Endometrium (tissue), 2 donors: Measurements from ENCODE around the gene TFAP2A.

ENCODE experiments used
- FAIRE-seq: peaks from 2 replicates; lab custom pipeline; 2012; peaks lifted over from hg19 to GRCh38; lab: Jason Lieb, UNC
- donor health status: control.
- donor health status: control.

TFAP2A gene

DNA sequence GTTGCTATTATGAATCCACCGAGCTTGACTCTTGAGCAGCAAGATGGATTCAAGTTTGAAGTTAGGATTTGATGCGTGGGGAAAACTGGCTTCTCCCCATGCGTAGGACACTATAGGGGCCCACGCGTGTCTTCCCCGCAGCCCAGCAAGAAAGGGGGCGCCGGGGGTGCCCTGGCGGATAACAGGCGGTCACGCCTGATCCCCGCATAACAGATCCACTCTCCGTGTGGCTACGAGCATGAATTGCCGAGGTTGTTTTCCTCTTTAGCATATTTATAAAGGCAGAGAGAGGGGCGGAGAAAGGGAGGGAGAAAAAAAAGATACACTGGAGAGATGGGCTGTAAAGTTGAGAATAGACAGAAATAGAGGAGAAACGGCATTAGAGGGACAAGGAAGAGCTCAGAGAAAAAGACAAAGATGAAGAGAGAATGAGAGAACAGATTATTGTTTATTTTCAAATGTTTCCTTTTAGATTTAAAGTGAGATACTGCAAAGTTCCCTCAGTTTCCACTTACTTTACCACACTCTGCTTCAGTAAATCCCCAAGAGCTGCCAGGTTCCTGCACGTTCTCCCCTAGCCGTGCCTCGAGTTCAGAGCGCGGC lies 32.0 kb downstream of the TFAP2A start:
- no peak for FAIRE-seq

DNA sequence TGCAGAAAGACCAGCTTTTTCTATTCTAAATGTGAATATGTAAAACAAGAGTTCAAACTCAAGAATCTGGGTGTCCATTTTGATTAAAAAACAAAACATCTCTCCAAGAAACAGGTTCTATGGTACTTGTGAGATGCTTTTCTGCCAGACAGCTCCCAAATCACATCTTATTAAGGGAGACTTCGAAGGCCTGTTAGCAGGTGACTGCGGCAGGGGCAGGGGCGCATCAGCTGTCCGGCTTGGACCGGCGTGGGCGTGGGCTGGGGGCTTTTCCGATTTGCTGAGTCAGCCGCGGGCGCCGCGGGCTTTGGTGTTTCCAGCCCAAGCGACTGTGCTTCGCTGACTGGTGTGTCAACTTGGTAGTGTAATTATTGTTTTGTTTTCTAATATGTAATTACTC lies 32.6 kb downstream of the TFAP2A start:
- FAIRE-seq, result no peak

DNA sequence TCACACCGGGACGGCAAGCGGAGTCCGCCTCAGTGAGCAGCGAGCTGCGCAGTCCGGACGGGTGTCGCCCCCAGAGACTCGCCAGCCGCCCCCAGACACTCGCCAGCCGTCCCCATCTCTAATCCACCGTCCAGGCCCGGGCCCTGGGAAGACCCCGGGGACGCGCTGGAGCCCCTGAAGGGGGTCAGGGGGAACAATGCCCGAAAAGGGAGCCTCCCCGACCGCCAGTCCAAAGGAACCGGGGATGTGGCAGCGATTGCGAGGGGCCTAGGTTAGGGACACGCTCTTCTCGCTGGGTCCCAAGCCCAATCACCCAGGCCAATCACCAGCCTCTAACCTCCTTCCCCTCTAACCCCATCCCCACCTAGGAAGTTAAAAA lies 33.1 kb downstream of the TFAP2A start:
- no peak for FAIRE-seq

DNA sequence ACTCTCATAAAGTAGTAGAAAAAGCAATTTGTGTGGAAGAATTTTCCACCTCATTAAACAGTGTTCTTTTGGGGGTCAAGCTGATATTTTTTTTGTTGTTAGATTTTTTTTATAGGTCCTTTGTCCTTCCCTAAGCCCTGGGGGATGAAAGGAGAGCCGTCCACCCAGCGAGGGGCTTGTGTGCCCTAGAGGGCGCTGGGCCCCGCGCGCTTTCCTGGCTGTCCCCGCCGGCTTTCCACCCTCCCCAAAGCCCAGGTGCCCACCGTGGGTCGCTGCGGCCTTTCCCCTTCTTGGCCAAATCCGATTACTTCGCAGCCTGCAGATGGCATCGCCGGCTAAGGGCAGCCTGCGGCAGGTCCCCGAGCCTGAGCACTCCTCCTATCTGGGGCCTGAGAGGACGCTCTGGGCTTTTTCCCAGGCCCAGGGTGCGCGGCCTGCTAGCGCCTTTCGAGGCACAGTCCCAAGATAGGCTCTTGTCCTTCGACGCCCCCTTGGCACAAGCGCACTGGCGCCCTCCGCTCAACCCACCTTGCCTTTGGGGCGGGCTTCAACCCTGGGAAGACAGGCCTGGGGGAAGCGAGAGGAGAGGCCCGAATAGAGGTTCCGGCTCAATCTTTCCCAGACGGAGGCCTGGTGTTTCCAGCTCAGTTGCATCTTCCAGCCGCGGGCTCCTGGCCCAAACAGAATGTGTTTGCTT lies 33.6 kb downstream of the TFAP2A start:
- no peak for FAIRE-seq

DNA sequence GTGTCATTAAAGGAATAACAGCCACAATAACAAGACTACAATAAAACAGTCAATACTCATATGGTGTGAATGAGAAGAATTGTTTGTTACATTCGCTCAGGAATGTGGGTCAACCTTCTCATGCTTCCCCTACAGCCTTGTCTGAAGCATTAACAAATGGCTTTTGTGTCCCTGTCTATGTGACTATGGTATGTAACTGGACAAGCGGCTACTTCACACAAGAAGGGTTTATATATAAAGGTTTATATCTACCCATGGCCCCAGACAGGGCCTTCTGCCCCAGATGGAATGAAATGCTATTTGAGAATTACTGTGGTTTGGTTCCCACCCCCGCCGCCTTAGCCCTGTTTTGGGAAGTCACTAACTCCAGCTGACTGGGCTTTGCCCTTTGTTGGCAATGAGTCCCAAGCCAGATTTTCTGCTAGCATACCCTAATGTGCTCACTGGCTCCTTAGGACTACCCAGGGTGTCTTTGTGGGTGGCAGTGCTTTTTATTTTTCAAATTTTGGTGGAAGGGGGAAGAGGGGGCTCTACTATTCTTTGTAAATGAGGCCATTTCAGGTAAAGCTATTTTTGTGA lies 39.4 kb downstream of the TFAP2A start:
- FAIRE-seq, result no peak

DNA sequence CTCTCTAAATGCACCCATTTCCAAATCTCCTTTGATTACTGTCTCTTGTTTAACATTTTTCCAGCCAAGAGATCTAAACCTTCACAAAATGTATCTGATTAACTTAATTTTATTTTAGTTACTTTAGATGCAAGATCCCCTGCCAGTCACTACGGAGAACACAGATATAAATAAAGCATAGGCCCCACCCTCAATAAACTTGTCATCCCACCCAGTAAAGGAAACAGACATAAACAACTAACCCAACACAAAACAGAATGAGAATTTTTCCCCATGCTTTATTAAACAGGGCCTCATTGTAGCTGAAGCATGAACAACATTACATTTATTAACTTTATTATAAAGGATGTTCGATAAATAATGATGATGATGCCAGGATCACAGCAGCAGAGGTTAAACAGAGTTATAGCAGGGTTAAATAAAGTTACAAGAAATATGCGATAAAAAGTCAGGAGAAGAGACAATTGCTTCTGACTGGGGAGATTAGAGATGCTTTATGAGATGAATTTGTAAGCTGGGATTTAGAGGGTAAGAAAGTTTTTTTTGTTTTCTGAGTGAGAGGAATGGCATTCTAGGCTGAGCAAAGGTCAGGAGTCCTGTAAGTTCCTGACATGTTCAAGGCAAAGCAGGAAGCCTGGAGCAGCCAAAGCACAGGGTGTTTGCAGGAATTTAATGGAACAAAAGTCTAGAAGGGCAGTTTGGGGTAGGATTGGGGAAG lies 41.1 kb downstream of the TFAP2A start:
- FAIRE-seq, result no peak

DNA sequence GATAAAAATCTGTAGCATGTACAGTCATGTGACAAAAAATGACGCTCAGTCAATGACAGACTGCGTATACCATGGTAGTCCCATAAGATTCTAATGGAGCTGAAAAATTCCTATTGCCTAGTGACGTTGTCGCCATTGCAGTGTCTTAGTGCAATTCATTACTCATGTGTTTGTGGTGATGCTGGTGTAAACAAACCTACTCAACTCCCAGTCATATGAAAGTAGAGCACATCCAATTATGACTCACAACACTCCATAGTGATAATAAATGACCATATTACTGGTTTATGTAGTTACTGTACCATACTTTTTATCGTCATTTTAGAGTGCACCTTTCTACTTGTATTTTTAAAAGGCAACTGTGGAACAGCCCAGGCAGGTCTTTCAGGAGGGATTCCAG lies 45.0 kb downstream of the TFAP2A start:
- FAIRE-seq, result no peak

DNA sequence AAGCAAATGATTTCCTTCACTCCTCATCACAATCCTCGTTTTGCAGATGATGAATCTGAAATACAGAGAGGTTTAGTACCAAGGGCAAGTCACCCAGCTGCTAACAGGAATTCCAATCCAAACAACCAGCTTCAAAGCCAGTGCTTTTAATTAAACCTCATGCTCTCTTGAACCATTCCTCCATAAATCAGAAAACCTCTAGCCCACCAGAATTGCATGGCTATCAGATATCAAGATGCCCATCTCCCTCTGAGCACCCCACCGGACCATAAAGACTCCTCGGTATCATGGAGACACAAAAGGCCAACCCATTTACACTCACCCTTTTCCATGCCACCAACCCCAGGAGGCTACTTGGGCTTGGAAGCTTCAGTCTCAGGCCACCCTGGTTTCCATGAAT lies 46.0 kb downstream of the TFAP2A start:
- no peak for FAIRE-seq

DNA sequence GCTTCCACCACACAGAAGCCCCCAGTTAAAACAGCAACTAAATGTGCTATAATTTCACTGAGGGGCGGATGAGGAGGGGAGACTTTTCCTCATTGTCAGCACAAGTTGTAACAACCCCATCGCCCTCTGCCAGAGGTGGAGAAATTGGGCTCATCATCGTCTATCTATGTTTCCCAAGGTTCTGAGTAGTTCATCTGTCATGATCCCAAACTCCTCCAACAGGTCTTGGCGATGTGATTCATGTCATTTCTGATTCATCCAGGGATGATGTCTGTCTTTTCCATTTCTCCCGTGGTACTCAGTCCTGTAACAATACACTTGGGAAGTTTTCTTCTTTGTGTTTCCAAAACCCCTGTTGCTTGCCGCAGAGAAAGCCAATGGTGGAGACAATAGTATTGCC lies 51.0 kb downstream of the TFAP2A start:
- FAIRE-seq, result no peak

DNA sequence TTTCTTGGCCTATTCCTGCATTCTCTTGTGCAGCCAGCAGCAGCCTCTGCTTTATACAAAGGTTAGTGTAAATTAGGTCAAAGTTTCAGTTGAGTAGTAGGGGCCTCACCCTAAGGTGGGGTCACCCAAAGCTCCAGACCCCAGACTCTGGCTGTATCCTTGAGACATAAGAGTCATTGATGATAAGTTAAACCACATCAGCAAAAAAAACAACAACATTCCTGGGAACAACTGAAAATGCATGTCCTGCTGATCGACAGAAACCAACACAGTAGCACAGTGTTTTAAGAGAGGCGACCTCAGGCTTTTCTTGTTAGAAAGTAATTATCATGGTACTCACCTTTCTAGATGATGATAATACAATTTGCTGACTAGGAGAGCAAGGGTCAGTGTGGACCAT lies 52.6 kb downstream of the TFAP2A start:
- FAIRE-seq, result no peak

DNA sequence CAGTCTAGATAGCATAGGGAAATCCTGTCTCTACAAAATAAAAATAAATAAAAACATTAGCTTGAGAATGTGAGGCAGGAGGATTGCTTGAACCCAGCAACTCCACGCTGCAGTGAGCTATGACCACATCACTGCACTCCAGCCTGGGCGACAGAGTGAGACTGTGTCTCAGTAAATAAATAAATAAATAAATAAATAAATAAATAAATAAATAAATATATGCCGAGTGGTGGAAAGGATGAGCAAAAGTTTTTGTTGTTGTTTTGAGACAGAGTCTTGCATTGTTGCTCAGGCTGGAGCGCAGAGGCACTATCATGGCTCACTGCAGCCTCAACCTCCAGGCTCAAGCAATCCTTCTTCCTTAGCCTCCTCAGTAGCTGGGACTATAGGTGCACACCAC lies 53.4 kb downstream of the TFAP2A start:
- FAIRE-seq, result no peak

DNA sequence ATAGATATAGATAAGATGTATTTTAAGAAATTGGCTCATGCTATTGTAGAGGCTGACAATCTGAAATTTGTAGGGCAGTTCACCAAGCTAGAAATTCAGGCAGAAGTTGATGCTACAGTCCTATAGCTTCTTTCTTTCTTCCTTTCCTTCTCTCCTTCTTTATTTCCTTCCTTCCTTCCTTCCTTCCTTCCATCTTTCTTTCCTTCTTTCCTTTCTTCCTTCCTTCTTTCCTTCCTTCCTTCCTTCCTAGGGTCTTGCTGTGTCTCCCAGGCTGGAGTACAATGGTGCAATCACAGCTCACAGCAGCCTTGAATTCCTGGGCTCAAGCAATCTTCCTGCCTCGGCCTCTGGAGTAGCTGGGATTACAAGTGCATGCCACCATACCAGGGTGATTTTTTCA lies 55.3 kb downstream of the TFAP2A start:
- FAIRE-seq, result no peak

DNA sequence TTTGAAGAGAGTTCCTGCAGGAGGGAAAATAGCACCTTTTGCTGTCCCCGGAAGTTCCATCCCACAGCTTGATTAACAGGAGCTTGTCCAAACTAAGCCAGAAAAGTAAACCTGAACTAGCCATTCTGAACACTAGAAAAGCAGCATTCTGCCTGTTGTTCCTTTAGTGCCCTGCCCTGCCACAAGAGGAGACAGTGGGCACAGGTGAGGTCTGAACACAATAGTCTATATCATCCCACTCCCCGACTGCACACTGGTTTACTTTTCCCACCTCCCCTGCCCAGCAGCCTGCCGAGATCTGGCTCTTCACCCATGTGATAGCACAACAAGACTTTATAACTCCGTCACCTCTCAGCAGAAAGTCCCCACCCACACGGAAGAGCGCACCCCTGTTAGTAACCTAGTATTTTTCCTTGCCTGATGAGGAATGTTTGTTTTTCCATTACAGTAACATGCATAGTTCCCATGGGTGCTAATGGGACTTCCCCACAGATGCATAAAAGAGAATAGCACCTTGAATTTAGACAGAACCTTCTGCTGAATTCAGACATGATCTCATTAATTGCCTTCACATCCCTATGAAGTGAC lies 59.7 kb downstream of the TFAP2A start:
- no peak for FAIRE-seq

DNA sequence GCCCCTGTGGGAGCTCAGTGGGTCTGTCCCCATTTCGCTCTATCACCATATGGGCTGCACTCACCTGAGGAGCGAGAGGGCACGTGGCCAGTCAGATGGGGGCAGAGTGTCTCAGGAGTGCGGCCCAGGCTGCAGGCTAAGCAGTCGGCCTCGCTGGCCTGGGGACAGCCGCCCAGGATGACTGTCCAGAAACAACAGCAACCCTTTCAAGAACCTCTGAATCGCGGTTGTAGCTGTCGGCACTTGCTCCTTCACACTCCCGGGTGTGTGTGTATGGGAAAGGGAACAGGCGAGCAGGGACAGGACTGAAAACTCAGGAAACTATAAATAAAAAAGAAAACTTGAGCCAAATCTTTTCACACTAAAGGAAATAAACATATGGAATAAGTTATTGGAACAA lies 63.1 kb downstream of the TFAP2A start:
- FAIRE-seq, result no peak

DNA sequence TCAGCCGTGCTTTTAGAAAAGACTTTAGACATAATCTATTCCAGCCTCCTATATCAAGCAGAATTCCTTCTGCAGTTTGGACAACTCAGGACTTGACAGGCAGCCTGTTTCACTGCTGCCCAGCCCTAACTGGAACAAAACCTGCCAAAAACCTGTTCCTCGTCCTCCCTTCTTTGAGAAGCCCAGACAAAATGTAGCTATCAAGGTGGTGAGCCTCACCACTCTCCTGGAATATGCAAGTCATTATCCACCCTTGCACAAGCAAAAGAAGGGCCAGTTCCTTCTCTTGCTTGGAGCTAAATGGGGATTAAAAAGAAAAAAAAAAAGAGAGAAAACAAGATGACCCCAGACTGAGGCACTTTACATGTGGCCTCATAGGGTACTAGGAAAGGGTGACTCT lies 64.2 kb downstream of the TFAP2A start:
- FAIRE-seq, result no peak

DNA sequence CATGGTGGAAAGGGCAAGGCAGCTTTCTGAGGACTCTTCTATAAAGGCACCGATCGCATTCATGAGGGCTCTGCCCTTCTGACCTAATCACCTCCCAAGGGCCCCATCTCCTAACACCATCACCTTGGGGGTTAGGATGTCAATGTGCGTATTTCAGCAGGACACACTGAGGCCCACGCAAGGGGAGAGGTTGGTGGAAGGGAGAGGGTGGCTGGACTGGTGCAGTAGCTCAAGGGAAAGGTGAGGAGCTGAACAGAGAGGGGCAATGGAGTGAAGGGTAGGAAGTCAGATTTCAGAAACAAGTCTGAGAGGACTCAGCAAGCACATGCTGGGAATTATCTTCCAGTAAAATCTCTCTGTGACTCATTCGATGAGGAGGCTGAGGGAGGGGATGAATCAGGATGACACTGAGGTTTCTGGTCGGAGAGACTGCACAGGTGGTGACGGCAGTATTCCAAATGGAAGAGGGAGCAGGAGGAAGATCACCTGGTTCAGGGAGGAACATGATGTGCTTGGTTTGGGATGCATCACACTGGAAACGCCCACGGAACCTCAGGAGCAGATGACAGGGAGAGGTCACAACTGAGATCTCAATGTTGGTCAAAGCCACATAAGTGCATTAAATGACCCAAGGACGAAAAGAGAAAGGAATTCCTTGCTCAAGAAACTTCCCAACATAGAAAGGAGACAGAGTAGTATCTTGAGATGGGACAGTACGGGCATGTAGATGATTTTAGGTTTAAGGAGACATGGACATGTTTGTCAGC lies 67.1 kb downstream of the TFAP2A start:
- no peak for FAIRE-seq
